ENCODE measurements around the gene STPG3. TPM values are rescaled to one million over a fixed set of nuclear protein-coding genes. Genes with fewer than 3 reads are reported as not detected.

Gene STPG3
- total and polyA plus RNA-seq, 9 of the 15 experiments (the other 6 are each of a cell fraction or from before 2014, with no cell fraction given): not detected

DNA sequence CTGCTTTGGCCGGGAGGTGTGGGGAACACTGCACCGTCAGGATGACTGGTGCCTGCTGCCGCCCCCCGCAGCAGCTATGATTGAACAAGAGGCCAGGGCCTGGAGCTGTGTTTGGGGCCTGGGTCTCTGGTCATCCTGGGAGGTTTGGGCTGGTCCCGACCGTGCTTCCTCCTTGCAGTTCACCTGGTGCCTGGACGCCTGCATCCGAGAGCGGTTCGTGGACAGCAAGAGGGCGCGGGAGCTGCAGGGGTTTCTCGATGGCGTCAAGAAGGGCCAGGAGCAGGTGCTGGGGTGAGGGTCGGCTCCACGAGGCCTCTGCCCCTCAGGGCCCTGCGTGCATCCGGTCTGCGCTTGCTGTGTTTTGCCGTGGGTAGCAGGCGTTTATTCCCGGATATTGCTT, 13.0 kb downstream of the STPG3 start:
- intact Hi-C loops (cut with micrococcal nuclease): no loop called here
- H3K27me3 ChIP-seq (ENCODE audit: control insufficient read depth in 2 of 2, insufficient read depth in 2 of 2, low read length in 2 of 2): no peaks in the 10 kb centered on the region
- ATAC-seq (no peak), FAIRE-seq (no peak), DNase-seq (ENCODE audit: extremely low read depth in 1 of 4, low spot score in 3 of 4) (no peak)
- H3K36me3 ChIP-seq (ENCODE audit: control insufficient read depth, insufficient read depth, low read length): peaks cover 59% of the 10 kb centered on the region; the same call in 2 of the 3 replicates
- in situ Hi-C loops (cut with MboI): no loop called here
- H3K4me3 ChIP-seq: no peak overlapping the region
- ChIA-PET POLR2A (interaction anchor here (1.0 to 2.2 kb wide), 4 partner anchors 13 to 38 kb away, joined by 3 to 5 read pairs (median 4); partner anchors contain the start of genes NRARP and TOR4A), CTCF (ENCODE audit: low intra/inter-chr PET ratio) (no interaction called here)
- peaks cover 13 to 44% of the 10 kb centered on the region in 2 experiments for H3K4me1 ChIP-seq (replicated peaks in 1 of 2; ENCODE audit: control insufficient read depth in 2 of 2, insufficient read depth in 2 of 2, low read length in 2 of 2)
- H3K79me2 ChIP-seq (ENCODE audit: control insufficient read depth, insufficient read depth, low read length): peaks cover 5% of the 10 kb centered on the region; the same call in 2 of the 3 replicates
- 89% methylated on average over 18 of the region's 22 CpGs for WGBS (ENCODE audit: insufficient coverage, low coverage, missing lambda C conversion rate)
- no peaks in the 10 kb centered on the region for H3K9me1 ChIP-seq (ENCODE audit: control insufficient read depth, insufficient read depth, low read length)
- H3K9ac ChIP-seq (ENCODE audit: insufficient read depth in 1 of 2, low read depth in 2 of 2, low read length in 2 of 2): peak overlapping the region in 1 of 2 experiments; percentile 52; a peak in 1 of 4 replicates
- no peak overlapping the region for H3K4me2 ChIP-seq (ENCODE audit: insufficient read depth, low read length)
- no peak overlapping the region for H3K27ac ChIP-seq (ENCODE audit: extremely low read depth, low read depth, low read length)
- no peaks in the 10 kb centered on the region for H4K20me1 ChIP-seq (replicated peaks; ENCODE audit: control insufficient read depth, insufficient read depth, low read length)
- H3K9me3 ChIP-seq (replicated peaks; ENCODE audit: control insufficient read depth, insufficient read depth, low read depth, low read length): no peaks in the 10 kb centered on the region
- no peak for TF ChIP-seq ZFP30 (CRISPR knock-in tag; IDR thresholded peaks at IDR 0.05; ENCODE audit: borderline replicate concordance)
- peak; percentile 64 for TF ChIP-seq POLR2G (IDR thresholded peaks at IDR 0.05; ENCODE audit: low read depth, low read length)
- BruUV-seq (replicated peaks): no TSS peak
- H2AFZ ChIP-seq (ENCODE audit: low read depth, low read length): no peak overlapping the region

- Histone ChIP-seq H4K20me1 (replicated peaks; ENCODE audit: control insufficient read depth, insufficient read depth, low read length) (no peaks in the 10 kb centered on the region), H3K9ac (ENCODE audit: insufficient read depth in 1 of 2, low read depth in 2 of 2, low read length in 2 of 2) (no peak overlapping the region; a peak in 1 of 4 replicates), H3K9me1 (ENCODE audit: control insufficient read depth, insufficient read depth, low read length) (no peaks in the 10 kb centered on the region), H3K36me3 (ENCODE audit: control insufficient read depth, insufficient read depth, low read length) (peaks cover 66% of the 10 kb centered on the region), H3K79me2 (ENCODE audit: control insufficient read depth, insufficient read depth, low read length) (peaks cover 10% of the 10 kb centered on the region; the same call in 2 of the 3 replicates), H3K4me2 (ENCODE audit: insufficient read depth, low read length) (no peak overlapping the region), H2AFZ (ENCODE audit: low read depth, low read length) (no peak overlapping the region), H3K9me3 (replicated peaks; ENCODE audit: control insufficient read depth, insufficient read depth, low read depth, low read length) (no peaks in the 10 kb centered on the region), H3K4me1 (replicated peaks in 1 of 2; ENCODE audit: control insufficient read depth in 2 of 2, insufficient read depth in 2 of 2, low read length in 2 of 2) (peaks cover 20 to 51% of the 10 kb centered on the region in 2 experiments), H3K27ac (ENCODE audit: extremely low read depth, low read depth, low read length) (no peak overlapping the region), H3K27me3 (ENCODE audit: control insufficient read depth in 2 of 2, insufficient read depth in 2 of 2, low read length in 2 of 2) (no peaks in the 10 kb centered on the region), H3K4me3 (no peak overlapping the region)
- POLR2A ChIA-PET: interaction anchor here (0.7 to 4.2 kb wide), 3 partner anchors 12 to 39 kb away, joined by 3 to 23 read pairs (median 5); partner anchors contain the start of gene TOR4A
- CTCF ChIA-PET (ENCODE audit: low intra/inter-chr PET ratio): no interaction called here
- 88% methylated on average over 17 of the region's 29 CpGs for WGBS (ENCODE audit: insufficient coverage, low coverage, missing lambda C conversion rate)
- no TSS peak for BruUV-seq (replicated peaks)
- no peak for ATAC-seq
- intact Hi-C loops (cut with micrococcal nuclease): no loop called here
- no peak for DNase-seq (ENCODE audit: extremely low read depth in 1 of 4, low spot score in 3 of 4)
- in situ Hi-C loops (cut with MboI): no loop called here
- no peak for FAIRE-seq
- 0 out of 2 replicates have a peak, but pooled peaks have one; percentile 14 for TF ChIP-seq ZBTB33 (CRISPR knock-in tag; IDR thresholded peaks at IDR 0.05)
- TF ChIP-seq HNRNPH1 (optimal IDR thresholded peaks at IDR 0.05; ENCODE audit: low read depth, low read length): no peak
- TF ChIP-seq RBFOX2 (IDR thresholded peaks at IDR 0.05; ENCODE audit: low read depth, low read length): peak; percentile 44; the same call in 1 of the 2 replicates
- TF ChIP-seq POLR2G (IDR thresholded peaks at IDR 0.05; ENCODE audit: low read depth, low read length): peak; percentile 58; the same call in 1 of the 2 replicates
These were observed 14.5 kb downstream of the STPG3 start for GRCh38 chr9:137265496-137266161.
